ENCODE data around the gene SLC25A3. TPM values are rescaled to one million over a fixed set of nuclear protein-coding genes. Genes with fewer than 3 reads are reported as not detected.

SLC25A3 gene
- total and polyA plus RNA-seq, 9 of the 15 experiments (the other 6 are each of a cell fraction or from before 2014, with no cell fraction given) = 264 to 766 (median 495) TPM

DNA sequence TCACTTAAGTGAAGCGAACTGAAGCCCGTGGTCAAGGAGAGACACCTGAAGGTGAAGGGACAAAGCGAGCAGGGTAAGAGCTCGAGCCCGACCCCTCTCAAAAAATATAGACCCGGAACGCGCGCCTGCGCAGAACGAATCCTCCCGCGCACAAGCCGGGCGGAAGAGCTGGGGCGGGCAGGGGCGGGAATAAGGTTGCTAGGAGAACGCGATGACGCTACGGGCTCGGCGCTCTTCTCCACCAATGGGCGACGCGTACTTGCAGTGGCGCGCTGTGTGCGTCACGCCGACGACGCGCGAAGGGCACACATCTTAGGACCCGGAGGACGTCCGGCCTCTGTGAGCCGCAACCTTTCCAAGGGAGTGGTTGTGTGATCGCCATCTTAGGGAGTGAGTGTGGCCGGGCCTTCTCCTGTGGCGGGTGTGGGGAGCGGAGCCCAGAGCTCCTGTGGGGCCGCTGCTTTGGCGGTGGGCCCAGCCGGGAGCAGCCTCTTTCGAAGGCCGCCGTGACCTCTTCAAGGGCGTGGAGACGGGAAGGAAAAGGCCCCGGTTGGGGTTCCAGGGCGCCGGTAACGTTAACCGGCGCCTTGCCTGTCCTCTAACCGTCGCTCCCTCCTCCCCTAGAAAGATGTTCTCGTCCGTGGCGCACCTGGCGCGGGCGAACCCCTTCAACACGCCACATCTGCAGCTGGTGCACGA lies at the start of gene SLC25A3 (continued):
- TF ChIP-seq, protein P1, sequence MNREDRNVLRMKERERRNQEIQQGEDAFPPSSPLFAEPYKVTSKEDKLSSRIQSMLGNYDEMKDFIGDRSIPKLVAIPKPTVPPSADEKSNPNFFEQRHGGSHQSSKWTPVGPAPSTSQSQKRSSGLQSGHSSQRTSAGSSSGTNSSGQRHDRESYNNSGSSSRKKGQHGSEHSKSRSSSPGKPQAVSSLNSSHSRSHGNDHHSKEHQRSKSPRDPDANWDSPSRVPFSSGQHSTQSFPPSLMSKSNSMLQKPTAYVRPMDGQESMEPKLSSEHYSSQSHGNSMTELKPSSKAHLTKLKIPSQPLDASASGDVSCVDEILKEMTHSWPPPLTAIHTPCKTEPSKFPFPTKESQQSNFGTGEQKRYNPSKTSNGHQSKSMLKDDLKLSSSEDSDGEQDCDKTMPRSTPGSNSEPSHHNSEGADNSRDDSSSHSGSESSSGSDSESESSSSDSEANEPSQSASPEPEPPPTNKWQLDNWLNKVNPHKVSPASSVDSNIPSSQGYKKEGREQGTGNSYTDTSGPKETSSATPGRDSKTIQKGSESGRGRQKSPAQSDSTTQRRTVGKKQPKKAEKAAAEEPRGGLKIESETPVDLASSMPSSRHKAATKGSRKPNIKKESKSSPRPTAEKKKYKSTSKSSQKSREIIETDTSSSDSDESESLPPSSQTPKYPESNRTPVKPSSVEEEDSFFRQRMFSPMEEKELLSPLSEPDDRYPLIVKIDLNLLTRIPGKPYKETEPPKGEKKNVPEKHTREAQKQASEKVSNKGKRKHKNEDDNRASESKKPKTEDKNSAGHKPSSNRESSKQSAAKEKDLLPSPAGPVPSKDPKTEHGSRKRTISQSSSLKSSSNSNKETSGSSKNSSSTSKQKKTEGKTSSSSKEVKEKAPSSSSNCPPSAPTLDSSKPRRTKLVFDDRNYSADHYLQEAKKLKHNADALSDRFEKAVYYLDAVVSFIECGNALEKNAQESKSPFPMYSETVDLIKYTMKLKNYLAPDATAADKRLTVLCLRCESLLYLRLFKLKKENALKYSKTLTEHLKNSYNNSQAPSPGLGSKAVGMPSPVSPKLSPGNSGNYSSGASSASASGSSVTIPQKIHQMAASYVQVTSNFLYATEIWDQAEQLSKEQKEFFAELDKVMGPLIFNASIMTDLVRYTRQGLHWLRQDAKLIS (CRISPR knock-in tag; IDR thresholded peaks at IDR 0.05) = no peak
- TF ChIP-seq RFX5 (IDR thresholded peaks at IDR 0.05; ENCODE audit: low read depth, low read length) = peak; percentile 54; the same call in 1 of the 2 replicates
- peak; percentile 85 for TF ChIP-seq GABPA (tag; conservative IDR thresholded peaks at IDR 0.05; ENCODE audit: low read depth)
- TF ChIP-seq KAT2B (IDR thresholded peaks at IDR 0.05; ENCODE audit: low read depth, low read length) = no peak
- no peak for TF ChIP-seq PHB (CRISPR knock-in tag; IDR thresholded peaks at IDR 0.05)
- TF ChIP-seq, protein P2, sequence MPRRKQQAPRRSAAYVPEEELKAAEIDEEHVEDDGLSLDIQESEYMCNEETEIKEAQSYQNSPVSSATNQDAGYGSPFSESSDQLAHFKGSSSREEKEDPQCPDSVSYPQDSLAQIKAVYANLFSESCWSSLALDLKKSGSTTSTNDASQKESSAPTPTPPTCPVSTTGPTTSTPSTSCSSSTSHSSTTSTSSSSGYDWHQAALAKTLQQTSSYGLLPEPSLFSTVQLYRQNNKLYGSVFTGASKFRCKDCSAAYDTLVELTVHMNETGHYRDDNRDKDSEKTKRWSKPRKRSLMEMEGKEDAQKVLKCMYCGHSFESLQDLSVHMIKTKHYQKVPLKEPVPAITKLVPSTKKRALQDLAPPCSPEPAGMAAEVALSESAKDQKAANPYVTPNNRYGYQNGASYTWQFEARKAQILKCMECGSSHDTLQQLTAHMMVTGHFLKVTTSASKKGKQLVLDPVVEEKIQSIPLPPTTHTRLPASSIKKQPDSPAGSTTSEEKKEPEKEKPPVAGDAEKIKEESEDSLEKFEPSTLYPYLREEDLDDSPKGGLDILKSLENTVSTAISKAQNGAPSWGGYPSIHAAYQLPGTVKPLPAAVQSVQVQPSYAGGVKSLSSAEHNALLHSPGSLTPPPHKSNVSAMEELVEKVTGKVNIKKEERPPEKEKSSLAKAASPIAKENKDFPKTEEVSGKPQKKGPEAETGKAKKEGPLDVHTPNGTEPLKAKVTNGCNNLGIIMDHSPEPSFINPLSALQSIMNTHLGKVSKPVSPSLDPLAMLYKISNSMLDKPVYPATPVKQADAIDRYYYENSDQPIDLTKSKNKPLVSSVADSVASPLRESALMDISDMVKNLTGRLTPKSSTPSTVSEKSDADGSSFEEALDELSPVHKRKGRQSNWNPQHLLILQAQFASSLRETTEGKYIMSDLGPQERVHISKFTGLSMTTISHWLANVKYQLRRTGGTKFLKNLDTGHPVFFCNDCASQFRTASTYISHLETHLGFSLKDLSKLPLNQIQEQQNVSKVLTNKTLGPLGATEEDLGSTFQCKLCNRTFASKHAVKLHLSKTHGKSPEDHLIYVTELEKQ (CRISPR knock-in tag; IDR thresholded peaks at IDR 0.05) = no peak
- no peak for TF ChIP-seq CBFA2T2 (conservative IDR thresholded peaks at IDR 0.05)
- peak; percentile 19; the same call in 1 of the 2 replicates for TF ChIP-seq KLF6 (CRISPR knock-in tag; IDR thresholded peaks at IDR 0.05; ENCODE audit: borderline replicate concordance)
- no peak for TF ChIP-seq FOXM1 (IDR thresholded peaks at IDR 0.05; ENCODE audit: low read depth)
- no peak for TF ChIP-seq FOXM1 (CRISPR knock-in tag; IDR thresholded peaks at IDR 0.05; ENCODE audit: low read depth)
- TF ChIP-seq GTF2F1 (IDR thresholded peaks at IDR 0.05; ENCODE audit: low read depth, low read length) = peak; percentile 90; the same call in 1 of the 2 replicates
- TF ChIP-seq, protein P3, sequence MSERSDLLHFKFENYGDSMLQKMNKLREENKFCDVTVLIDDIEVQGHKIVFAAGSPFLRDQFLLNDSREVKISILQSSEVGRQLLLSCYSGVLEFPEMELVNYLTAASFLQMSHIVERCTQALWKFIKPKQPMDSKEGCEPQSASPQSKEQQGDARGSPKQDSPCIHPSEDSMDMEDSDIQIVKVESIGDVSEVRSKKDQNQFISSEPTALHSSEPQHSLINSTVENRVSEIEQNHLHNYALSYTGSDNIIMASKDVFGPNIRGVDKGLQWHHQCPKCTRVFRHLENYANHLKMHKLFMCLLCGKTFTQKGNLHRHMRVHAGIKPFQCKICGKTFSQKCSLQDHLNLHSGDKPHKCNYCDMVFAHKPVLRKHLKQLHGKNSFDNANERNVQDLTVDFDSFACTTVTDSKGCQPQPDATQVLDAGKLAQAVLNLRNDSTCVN (CRISPR knock-in tag; IDR thresholded peaks at IDR 0.05) = no peak
- TF ChIP-seq ZNF143 (CRISPR knock-in tag; IDR thresholded peaks at IDR 0.05) = no peak
- TF ChIP-seq NR2C2 (CRISPR knock-in tag; IDR thresholded peaks at IDR 0.05) = no peak
- TF ChIP-seq NR2C2 (tag; IDR thresholded peaks at IDR 0.05) = peak; percentile 80
- TF ChIP-seq U2AF2 (optimal IDR thresholded peaks at IDR 0.05; ENCODE audit: low read depth, low read length) = no peak
- TF ChIP-seq POLR2A (conservative IDR thresholded peaks at IDR 0.05) = peak; percentile 98
- TF ChIP-seq, protein P4, sequence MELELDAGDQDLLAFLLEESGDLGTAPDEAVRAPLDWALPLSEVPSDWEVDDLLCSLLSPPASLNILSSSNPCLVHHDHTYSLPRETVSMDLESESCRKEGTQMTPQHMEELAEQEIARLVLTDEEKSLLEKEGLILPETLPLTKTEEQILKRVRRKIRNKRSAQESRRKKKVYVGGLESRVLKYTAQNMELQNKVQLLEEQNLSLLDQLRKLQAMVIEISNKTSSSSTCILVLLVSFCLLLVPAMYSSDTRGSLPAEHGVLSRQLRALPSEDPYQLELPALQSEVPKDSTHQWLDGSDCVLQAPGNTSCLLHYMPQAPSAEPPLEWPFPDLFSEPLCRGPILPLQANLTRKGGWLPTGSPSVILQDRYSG (tag; conservative IDR thresholded peaks at IDR 0.05; ENCODE audit: low read depth) = no peak
- peak; percentile 96 for TF ChIP-seq ZFX (CRISPR knock-in tag; IDR thresholded peaks at IDR 0.05)
- no peak for TF ChIP-seq TCFL5 (CRISPR knock-in tag; conservative IDR thresholded peaks at IDR 0.05)

Data from K562 (cell line).